Activated naive CD4-positive, alpha-beta T cell treated with anti-CD3 and anti-CD28 coated beads, Interleukin-2, amount 10 ng/mL, durations not matched to agents 7 days and 5 days (primary cell): ENCODE measurements around the gene CA10.

ENCODE experiments used
- CTCF ChIA-PET: fragments of 350-600 bp; sonication (Branson Sonifier 250); formaldehyde crosslinking; loops from one replicate; lab custom pipeline; 2021; ENCODE audit warnings: antibody characterized with exemption; lab: Charles Lee
- DNase-seq: peaks from one replicate; pipeline ENCODE4 v3.0.0-alpha.2; 2020
- H3K27ac Mint-ChIP-seq: one replicate; pipeline ENCODE4 v1.8.0; 2021; ENCODE audit warnings: mild to moderate bottlenecking, moderate library complexity, mixed read lengths
- H3K27me3 Mint-ChIP-seq: one replicate; pipeline ENCODE4 v1.8.0; 2021; ENCODE audit warnings: mild to moderate bottlenecking, mixed read lengths
- H3K36me3 Mint-ChIP-seq: one replicate; pipeline ENCODE4 v1.8.0; 2021; ENCODE audit warnings: mixed read lengths
- H3K4me1 Mint-ChIP-seq: one replicate; pipeline ENCODE4 v1.8.0; 2021; ENCODE audit warnings: mixed read lengths
- H3K4me3 Mint-ChIP-seq: one replicate; pipeline ENCODE4 v1.8.0; 2021; ENCODE audit warnings: mild to moderate bottlenecking, moderate library complexity, mixed read lengths
- H3K9me3 Mint-ChIP-seq: one replicate; pipeline ENCODE4 v1.8.0; 2021; ENCODE audit warnings: mixed read lengths

Gene CA10

DNA sequence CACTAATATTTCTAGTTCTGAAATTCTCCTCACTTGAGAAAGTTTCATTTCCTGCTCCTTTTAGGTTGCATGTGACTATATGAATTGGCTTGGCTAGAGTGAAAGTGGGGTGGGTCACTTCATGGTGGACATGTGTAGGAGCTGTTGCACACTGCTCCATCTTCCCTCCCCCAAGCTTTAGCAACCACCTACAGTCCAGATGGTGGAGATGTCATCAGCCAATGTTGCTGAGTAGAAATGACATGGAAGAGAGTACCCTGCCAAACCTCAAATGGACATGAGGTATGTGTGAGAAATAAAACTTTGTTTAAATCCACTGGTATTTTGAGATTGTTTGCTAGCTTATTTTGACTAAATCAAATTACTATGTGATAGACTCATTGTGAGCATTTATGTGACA is 281.5 kb downstream of the CA10 start:
- Mint-ChIP-seq H3K9me3 (no peaks in the 10 kb centered on the region), H3K27me3 (no peaks in the 10 kb centered on the region), H3K27ac (no peak overlapping the region), H3K36me3 (no peaks in the 10 kb centered on the region), H3K4me1 (no peaks in the 10 kb centered on the region), H3K4me3 (no peak overlapping the region)
- DNase-seq = no peak
- CTCF ChIA-PET = no interaction called here

DNA sequence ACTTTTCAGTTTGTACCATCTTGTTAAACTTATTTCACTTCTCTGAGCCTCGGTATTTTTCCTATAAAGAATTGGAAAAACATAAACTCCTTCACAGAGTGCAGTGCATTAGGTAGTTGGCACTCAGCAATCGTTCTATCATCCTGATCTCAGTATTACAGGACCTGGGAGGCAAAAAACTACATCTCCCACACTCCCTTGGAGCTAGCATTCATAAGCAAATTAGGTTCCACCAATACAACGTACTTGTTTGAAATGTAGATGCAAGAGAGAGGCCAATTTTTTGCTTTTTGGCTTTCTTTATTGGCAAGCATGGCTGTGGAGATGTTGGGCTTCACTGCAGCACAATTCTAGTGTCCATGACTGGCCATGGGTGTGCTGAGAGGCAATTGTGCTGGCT is 285.2 kb downstream of the CA10 start:
- Mint-ChIP-seq H3K36me3 (no peaks in the 10 kb centered on the region), H3K27me3 (no peaks in the 10 kb centered on the region), H3K9me3 (no peaks in the 10 kb centered on the region), H3K27ac (no peak overlapping the region), H3K4me3 (no peak overlapping the region), H3K4me1 (no peaks in the 10 kb centered on the region)
- CTCF ChIA-PET = no interaction called here
- DNase-seq = no peak

DNA sequence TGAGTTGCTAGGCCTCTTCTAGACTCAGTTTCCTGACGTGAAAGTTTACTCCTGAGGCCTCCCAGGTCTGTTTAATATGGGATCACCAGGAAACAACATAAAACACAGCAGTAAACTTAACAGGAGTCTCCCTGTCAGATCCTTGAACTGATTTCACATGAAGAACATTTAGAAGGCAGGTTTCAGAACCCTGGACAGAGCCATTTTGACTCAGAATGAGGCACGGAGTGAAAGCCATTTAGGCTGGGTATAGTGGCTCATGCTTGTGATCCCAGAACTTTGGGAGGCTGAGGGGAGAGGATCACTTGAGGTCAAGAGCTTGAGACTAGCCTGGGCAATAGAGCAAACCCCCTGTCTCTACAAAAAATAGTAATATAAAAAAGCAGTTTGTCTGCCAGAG is 289.1 kb downstream of the CA10 start:
- Mint-ChIP-seq H3K36me3 (no peaks in the 10 kb centered on the region), H3K4me3 (no peak overlapping the region), H3K4me1 (no peaks in the 10 kb centered on the region), H3K27ac (no peak overlapping the region), H3K9me3 (peaks cover under 1% of the 10 kb centered on the region), H3K27me3 (no peaks in the 10 kb centered on the region)
- peak; percentile 36 for DNase-seq
- CTCF ChIA-PET = no interaction called here

DNA sequence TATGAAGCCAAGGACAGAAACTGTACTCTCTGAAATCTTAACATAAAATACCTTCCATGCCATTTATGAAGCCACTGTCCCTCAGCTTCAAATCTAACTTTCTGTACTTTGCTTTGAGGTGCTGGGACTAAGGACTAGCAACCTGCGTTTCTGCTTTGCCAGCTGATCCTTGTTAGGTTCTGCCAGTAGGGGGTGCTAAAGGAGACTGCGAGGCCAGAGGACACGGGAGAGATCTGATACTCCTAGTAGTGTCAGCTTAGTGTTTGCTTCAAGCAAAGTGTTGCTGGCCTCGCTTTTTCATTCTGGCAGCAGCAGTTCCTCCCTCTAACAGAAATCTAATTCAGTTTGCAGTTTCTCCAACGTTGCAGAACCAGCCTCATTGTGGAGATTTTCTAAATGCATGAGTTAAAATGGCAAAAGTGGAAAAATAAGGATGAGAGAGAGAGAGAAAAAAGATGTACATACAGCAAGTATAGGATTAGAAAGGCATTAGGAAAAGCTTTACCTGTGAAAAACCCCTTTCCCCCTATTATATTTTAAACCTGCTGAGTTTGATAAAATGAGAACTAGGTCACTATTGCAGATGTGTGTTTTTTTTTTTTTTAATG is 297.5 kb downstream of the CA10 start:
- Mint-ChIP-seq H3K36me3 (no peaks in the 10 kb centered on the region), H3K27me3 (no peaks in the 10 kb centered on the region), H3K4me3 (no peak overlapping the region), H3K4me1 (no peaks in the 10 kb centered on the region), H3K27ac (no peak overlapping the region), H3K9me3 (peaks cover 1% of the 10 kb centered on the region)
- DNase-seq = peak; percentile 36
- CTCF ChIA-PET = interaction anchor here (1.0 to 1.6 kb wide), 3 partner anchors 19 to 246 kb away, joined by 3 to 4 read pairs (median 4); no protein-coding TSS in a partner anchor

DNA sequence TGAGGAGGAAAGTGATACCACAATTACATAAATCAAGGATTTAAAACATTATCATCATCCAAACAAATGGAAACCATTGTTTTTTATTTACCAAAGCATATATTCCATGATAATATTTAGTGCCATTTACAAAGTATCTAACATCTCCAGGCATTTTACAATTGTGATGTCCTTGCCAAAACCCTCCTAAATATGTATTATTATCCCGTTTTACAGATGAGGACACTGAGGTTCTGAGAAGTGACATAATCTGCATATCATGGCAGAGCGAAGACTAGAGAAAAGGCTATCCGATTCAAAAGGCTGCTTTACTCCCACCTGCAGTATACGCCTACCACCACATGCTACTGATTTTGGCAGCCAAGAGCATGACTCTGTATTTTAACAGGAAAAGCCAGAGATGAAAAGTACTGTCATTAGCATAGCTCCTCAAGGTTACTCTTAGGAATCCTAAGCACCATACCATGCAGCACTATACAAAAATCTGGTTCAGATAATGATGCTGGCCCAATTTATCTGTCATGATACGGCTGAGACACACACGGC is 301.4 kb downstream of the CA10 start:
- CTCF ChIA-PET = no interaction called here
- Mint-ChIP-seq H3K4me1 (no peaks in the 10 kb centered on the region), H3K27me3 (no peaks in the 10 kb centered on the region), H3K4me3 (no peak overlapping the region), H3K9me3 (no peaks in the 10 kb centered on the region), H3K27ac (no peak overlapping the region), H3K36me3 (no peaks in the 10 kb centered on the region)
- DNase-seq = no peak

DNA sequence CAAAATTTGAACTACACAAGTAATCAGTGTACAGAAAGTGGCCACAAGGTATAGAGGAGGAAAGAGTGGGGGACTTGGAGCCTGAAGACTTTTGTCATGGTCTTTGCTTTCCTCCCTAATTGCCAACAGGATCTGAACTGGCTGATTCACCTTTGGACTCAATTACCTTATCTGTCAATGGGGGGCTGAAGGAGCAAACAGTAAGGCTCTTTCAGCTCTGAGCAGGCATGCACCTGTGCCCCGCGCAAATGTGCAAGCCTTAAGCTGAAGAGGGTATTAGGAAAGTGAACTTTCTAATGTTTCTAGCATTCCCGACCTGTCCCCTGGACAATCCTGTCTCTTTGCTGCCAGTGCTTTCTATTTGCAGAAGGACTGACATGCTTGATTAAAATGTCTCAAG is 302.7 kb downstream of the CA10 start:
- Mint-ChIP-seq H3K36me3 (no peaks in the 10 kb centered on the region), H3K9me3 (no peaks in the 10 kb centered on the region), H3K27me3 (no peaks in the 10 kb centered on the region), H3K4me3 (no peak overlapping the region), H3K4me1 (no peaks in the 10 kb centered on the region), H3K27ac (no peak overlapping the region)
- CTCF ChIA-PET = no interaction called here
- no peak for DNase-seq

DNA sequence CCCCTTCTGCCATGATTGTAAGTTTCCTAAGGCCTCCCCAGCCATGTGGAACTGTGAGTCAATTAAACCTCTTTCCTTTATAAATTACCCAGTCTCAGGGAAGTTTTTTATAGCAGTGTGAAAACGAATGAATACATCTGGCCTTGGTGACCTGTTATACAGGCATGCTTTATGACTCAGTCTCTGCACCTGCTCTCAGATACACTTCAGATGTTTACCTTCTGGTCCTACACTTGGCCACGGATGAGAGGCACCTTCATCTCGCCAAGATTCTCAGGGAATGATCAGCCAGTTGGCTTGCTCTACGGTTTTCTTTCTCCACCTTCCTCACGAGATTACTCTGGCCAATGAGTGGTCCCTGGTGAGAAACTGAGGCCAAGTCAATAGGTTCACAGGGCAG is 304.7 kb downstream of the CA10 start:
- DNase-seq = no peak
- no peak overlapping the region for H3K4me3 Mint-ChIP-seq
- H3K9me3 Mint-ChIP-seq = no peaks in the 10 kb centered on the region
- CTCF ChIA-PET = no interaction called here
- H3K27ac Mint-ChIP-seq = no peak overlapping the region
- no peaks in the 10 kb centered on the region for H3K4me1 Mint-ChIP-seq
- no peaks in the 10 kb centered on the region for H3K36me3 Mint-ChIP-seq
- H3K27me3 Mint-ChIP-seq = no peaks in the 10 kb centered on the region

DNA sequence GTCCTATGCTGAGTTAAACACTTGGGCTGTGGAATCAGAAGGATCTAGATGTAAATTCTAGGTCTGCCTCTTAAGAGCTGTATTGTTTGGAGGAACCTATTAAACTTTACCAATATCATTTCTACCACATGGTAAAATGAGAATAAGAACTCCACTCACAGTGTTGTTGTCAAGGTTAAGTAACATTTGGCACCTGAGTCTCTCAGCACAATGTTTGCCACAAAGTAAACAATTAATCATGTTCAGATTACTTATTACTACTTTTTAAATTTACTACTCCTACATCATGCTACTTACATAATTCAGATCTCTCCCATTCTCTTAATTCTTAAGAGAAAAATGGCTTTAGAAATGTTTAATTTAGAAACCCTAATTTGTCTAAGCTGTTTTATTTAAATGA is 305.9 kb downstream of the CA10 start:
- no peaks in the 10 kb centered on the region for H3K4me1 Mint-ChIP-seq
- H3K27me3 Mint-ChIP-seq = no peaks in the 10 kb centered on the region
- no peaks in the 10 kb centered on the region for H3K9me3 Mint-ChIP-seq
- no peaks in the 10 kb centered on the region for H3K36me3 Mint-ChIP-seq
- CTCF ChIA-PET = no interaction called here
- no peak overlapping the region for H3K4me3 Mint-ChIP-seq
- no peak overlapping the region for H3K27ac Mint-ChIP-seq
- DNase-seq = no peak

DNA sequence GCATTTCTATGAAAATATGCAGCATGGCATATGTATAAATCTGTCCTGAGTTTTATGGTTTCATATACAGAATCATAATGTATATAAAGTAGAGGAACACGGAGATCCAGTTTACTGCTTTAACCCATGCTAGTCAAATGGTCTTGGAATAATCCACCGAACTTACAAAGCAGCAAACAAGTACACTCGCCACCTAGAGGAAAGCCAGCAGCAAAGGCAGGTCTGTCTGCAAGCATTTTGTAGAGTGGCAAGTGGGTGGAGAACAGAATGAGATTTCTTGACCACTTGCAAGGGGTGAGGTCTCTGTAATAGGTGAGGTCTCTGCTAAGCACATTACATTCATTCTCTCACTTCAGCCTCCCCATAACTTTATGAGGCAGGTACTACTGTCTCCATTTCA is 308.3 kb downstream of the CA10 start:
- CTCF ChIA-PET = no interaction called here
- Mint-ChIP-seq H3K27me3 (no peaks in the 10 kb centered on the region), H3K4me1 (no peaks in the 10 kb centered on the region), H3K36me3 (no peaks in the 10 kb centered on the region), H3K4me3 (no peak overlapping the region), H3K9me3 (no peaks in the 10 kb centered on the region), H3K27ac (no peak overlapping the region)
- DNase-seq = no peak

DNA sequence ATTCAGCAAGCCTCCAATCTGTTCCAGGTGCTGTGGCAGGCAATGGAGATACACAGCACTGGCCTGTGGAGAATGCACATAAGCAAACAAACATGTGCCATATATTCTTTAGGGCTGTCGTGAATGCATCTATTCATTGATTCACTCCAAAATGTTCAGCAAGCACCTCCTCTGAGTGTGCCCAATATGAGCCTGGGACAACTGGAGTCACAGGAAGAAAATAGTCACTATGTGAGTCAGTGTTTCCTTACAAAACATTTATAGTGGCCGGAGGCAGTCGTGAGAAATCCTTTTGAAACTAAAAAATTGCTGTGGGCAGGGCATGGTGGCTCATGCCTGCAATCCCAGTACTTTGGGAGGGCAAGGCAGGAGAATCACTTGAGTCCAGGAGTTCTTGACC is 310.1 kb downstream of the CA10 start:
- Mint-ChIP-seq H3K27ac (no peak overlapping the region), H3K27me3 (no peaks in the 10 kb centered on the region), H3K36me3 (no peaks in the 10 kb centered on the region), H3K9me3 (no peaks in the 10 kb centered on the region), H3K4me1 (no peaks in the 10 kb centered on the region), H3K4me3 (no peak overlapping the region)
- no peak for DNase-seq
- CTCF ChIA-PET = no interaction called here

DNA sequence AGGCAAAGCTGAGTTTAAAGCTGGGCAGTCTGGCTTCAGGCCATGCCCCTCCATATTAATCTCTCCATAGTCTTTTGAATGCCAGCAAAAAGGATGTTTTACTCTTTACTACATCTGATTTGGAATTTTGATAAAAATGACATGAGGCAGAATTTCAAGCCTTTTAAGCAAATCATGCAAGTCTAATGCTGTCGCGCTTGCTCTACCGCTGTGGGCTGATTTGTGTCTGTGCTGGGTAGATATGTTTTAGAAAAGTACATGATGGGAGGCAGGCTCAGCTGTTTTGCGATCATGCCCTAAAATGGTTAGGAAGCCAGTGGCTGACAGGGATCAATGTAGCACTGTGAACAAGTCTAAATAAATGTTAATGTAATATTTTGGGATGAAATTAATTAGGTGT is 311.9 kb downstream of the CA10 start:
- CTCF ChIA-PET = no interaction called here
- Mint-ChIP-seq H3K27ac (no peak overlapping the region), H3K36me3 (no peaks in the 10 kb centered on the region)

DNA sequence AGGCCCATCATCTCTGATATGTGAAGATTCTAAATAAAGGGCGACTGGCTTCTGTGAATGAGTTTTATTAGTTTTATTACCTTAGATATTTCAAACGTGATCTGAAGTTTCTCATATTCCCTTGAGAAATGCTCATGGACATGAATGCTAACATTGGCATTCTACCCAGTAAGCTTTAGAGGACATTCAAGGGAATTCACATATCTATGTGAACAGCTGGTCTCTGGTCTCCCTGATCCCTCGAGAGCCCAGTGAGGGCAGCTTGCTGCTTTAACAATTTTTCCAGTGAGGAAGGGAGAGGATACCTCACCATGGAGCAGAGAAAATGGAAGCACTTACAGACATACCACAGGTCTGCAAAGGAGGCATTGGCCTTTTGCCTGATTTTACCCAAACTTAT is 312.7 kb downstream of the CA10 start:
- no peak for DNase-seq
- Mint-ChIP-seq H3K9me3 (no peaks in the 10 kb centered on the region), H3K4me3 (no peak overlapping the region), H3K27ac (no peak overlapping the region), H3K27me3 (no peaks in the 10 kb centered on the region), H3K36me3 (no peaks in the 10 kb centered on the region), H3K4me1 (no peaks in the 10 kb centered on the region)
- CTCF ChIA-PET = no interaction called here

More for the DNA sequence above, 311.9 kb downstream of the CA10 start:
- Mint-ChIP-seq H3K4me1 (no peaks in the 10 kb centered on the region), H3K4me3 (no peak overlapping the region), H3K27me3 (no peaks in the 10 kb centered on the region), H3K9me3 (no peaks in the 10 kb centered on the region)
- no peak for DNase-seq

DNA sequence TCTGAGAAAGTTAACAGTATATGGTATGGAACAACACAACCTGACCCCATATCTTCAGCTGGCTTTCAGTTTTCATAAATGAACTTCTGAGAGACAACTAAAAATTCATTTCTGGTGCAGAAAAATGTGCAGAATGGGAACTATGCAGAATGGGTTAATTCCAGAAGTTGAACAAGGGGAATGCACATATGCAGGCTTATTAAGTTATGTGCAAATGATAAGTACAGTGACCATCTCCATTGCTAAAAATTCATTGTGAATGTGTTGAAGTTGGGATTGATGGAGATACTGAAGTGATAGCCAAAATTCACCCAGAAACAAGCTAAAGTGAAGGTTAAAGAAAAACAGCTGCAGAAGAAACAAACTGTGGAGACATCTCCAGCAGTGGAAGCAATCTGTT is 315.8 kb downstream of the CA10 start:
- H3K9me3 Mint-ChIP-seq = no peaks in the 10 kb centered on the region
- no peaks in the 10 kb centered on the region for H3K36me3 Mint-ChIP-seq

DNA sequence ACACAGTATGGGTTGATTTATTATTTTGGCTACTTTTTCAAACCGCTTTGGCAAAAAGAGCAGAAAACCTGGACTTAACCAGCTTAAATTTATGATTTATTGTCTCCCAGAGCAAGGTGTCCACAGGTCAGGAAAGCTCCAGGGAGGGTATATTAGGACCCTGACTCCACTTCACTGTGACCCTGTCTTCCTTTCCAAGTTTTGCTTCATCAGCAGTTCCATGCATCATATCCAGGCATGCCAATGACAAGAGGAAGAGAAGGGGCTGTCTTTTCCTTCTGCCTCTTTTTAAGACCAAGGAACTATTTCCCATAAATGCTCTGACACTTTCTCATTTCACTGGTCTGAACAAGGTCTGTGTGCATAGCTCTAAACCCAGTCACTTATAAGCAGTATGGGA is 316.8 kb downstream of the CA10 start:
- no peaks in the 10 kb centered on the region for H3K36me3 Mint-ChIP-seq
- DNase-seq = no peak
- no peaks in the 10 kb centered on the region for H3K27me3 Mint-ChIP-seq
- no peak overlapping the region for H3K27ac Mint-ChIP-seq
- no peaks in the 10 kb centered on the region for H3K4me1 Mint-ChIP-seq
- CTCF ChIA-PET = interaction anchor here (1.2 to 1.7 kb wide), 2 partner anchors 19 to 187 kb away, joined by 3 read pairs; no protein-coding TSS in a partner anchor
- no peak overlapping the region for H3K4me3 Mint-ChIP-seq
- H3K9me3 Mint-ChIP-seq = no peaks in the 10 kb centered on the region

More for the DNA sequence above, 315.8 kb downstream of the CA10 start:
- CTCF ChIA-PET = interaction anchor here (1.2 to 1.7 kb wide), 2 partner anchors 18 to 185 kb away, joined by 3 read pairs; no protein-coding TSS in a partner anchor
- H3K4me3 Mint-ChIP-seq = no peak overlapping the region
- DNase-seq = no peak
- no peaks in the 10 kb centered on the region for H3K27me3 Mint-ChIP-seq
- H3K4me1 Mint-ChIP-seq = no peaks in the 10 kb centered on the region
- H3K27ac Mint-ChIP-seq = no peak overlapping the region

DNA sequence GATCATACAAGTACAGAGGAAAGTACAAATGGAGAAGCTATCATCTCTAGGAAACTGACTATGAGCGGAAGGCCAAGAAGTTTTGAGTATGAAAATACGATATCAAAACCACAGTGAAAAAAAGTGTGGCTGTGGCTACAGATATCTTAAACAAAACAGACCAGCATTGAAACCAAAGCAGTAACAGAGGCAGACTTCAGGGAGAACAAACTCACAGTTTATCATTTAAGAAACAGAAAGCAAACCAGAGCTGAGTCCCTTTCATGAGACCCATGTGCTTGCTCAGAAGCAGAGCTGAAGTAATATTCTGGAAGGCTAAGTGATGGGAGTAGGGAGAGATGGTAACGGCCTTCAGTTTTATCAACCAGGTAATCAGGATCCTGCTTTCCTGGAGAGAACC is 317.8 kb downstream of the CA10 start:
- H3K27me3 Mint-ChIP-seq = no peaks in the 10 kb centered on the region
- H3K27ac Mint-ChIP-seq = no peak overlapping the region
- CTCF ChIA-PET = no interaction called here
- H3K9me3 Mint-ChIP-seq = no peaks in the 10 kb centered on the region
- no peak overlapping the region for H3K4me3 Mint-ChIP-seq
- no peak for DNase-seq
- no peaks in the 10 kb centered on the region for H3K36me3 Mint-ChIP-seq
- no peaks in the 10 kb centered on the region for H3K4me1 Mint-ChIP-seq
